ENCODE measurements around the gene ARHGAP26. TPM values are rescaled to one million over a fixed set of nuclear protein-coding genes. Genes with fewer than 3 reads are reported as not detected.

The ARHGAP26 gene
- total and polyA plus RNA-seq, 4 donors, result 1.8 to 16.7 (median 4.1) TPM

DNA sequence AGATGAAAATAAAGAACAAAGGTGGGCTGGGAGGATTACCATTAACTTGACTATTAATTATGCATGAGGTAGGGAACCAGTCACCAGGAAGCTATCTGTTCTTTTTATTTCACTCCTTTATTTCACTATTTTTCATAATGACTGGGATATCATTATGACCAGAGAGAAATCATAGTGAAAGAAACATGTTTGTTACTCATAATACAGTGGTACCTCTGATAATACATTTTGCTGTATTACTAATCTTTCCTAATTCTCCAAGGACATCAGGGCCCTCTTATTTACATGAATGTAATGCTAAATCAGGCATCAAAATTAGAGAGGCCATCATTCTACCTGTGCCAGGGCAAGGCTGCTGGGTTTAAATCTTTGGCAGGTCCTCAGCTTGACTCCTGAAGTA, 379.6 kb downstream of the ARHGAP26 start:
- no peak overlapping the region for H3K4me3 ChIP-seq (ENCODE audit: low read depth in 1 of 3, low read length in 3 of 3)
- TF ChIP-seq HNF4A (conservative IDR thresholded peaks at IDR 0.05) (no peak), HNF4G (IDR thresholded peaks at IDR 0.05) (no peak), ZBTB33 (IDR thresholded peaks at IDR 0.05) (no peak)
- H3K36me3 ChIP-seq (ENCODE audit: control insufficient read depth in 4 of 4, insufficient read depth in 3 of 4, low read depth in 1 of 4, low read length in 3 of 4), result peaks cover 0 to 10% (median 3%) of the 10 kb centered on the region in 4 donors
- H3K27me3 ChIP-seq (ENCODE audit: control insufficient read depth in 4 of 4, insufficient read depth in 4 of 4, low read length in 3 of 4), result no peaks in the 10 kb centered on the region
- no peak for DNase-seq (ENCODE audit: low spot score)
- no peak overlapping the region for H3K9ac ChIP-seq (ENCODE audit: low read depth in 1 of 2, low read length in 2 of 2)
- no peaks in the 10 kb centered on the region for H3K9me3 ChIP-seq (ENCODE audit: control insufficient read depth in 4 of 4, low read length in 3 of 4)
- H3K4me1 ChIP-seq (ENCODE audit: control insufficient read depth in 4 of 4, insufficient read depth in 4 of 4, low read length in 3 of 4), result no peaks in the 10 kb centered on the region
- H3K27ac ChIP-seq (ENCODE audit: low read depth in 1 of 2, low read length in 2 of 2), result no peak overlapping the region

DNA sequence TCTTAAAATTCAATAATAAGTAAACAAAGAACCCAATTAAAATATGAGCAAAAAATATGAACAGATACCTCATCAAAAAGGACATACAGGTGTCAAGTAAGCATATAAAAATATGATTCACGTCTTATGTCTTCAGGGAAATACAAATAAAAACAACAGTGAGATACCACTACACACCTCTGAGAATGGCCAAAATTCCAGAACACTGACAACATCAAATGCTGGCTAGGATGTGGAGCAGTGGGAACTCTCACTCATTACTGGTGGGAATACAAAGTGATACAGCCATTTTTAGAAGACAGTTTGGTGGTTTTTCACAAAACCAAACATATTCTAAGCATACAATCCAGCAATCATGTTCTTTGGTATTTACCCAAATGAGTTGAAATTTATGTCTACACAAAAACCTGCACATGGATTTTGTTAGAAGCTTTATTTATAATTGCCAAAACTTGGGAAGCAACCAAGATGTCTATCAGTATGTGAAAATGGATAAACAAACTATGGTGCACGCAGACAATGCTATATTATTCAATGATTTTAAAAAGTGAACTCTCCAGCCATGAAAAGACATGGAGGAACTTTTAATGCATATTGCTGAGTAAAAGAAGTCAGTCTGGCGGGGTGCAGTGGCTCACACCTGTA, 381.0 kb downstream of the ARHGAP26 start:
- H3K4me1 ChIP-seq (ENCODE audit: control insufficient read depth in 4 of 4, insufficient read depth in 4 of 4, low read length in 3 of 4), result no peaks in the 10 kb centered on the region

More for the DNA sequence above, 381.0 kb downstream of the ARHGAP26 start:
- Histone ChIP-seq H3K27ac (ENCODE audit: low read depth in 1 of 2, low read length in 2 of 2) (no peak overlapping the region), H3K4me3 (ENCODE audit: low read depth in 1 of 3, low read length in 3 of 3) (no peak overlapping the region), H3K9ac (ENCODE audit: low read depth in 1 of 2, low read length in 2 of 2) (no peak overlapping the region), H3K36me3 (ENCODE audit: control insufficient read depth in 4 of 4, insufficient read depth in 3 of 4, low read depth in 1 of 4, low read length in 3 of 4) (peaks cover 0 to 10% (median 3%) of the 10 kb centered on the region in 4 donors), H3K9me3 (ENCODE audit: control insufficient read depth in 4 of 4, low read length in 3 of 4) (no peaks in the 10 kb centered on the region), H3K27me3 (ENCODE audit: control insufficient read depth in 4 of 4, insufficient read depth in 4 of 4, low read length in 3 of 4) (no peaks in the 10 kb centered on the region)
- TF ChIP-seq FOXA1 (IDR thresholded peaks at IDR 0.05) (no peak), REST (IDR thresholded peaks at IDR 0.05) (no peak), EGR1 (IDR thresholded peaks at IDR 0.05; ENCODE audit: low read depth in 2 of 2) (no peak), TAF1 (conservative IDR thresholded peaks at IDR 0.05) (no peak), FOXA2 (IDR thresholded peaks at IDR 0.05) (no peak), JUND (IDR thresholded peaks at IDR 0.05) (no peak), GABPA (IDR thresholded peaks at IDR 0.05 in 1 of 2, conservative IDR thresholded peaks at IDR 0.05 in 1 of 2) (no peak), MAX (IDR thresholded peaks at IDR 0.05) (no peak), RXRA (IDR thresholded peaks at IDR 0.05) (no peak), RAD21 (IDR thresholded peaks at IDR 0.05) (no peak)
- DNase-seq (ENCODE audit: low spot score), result no peak
- WGBS, result 97% methylated on average over 3 of the region's 3 CpGs

Measured in liver (tissue), 9 donors.